Neural cell (in vitro differentiated cells): ENCODE results near the gene KRT85. TPM values are rescaled to one million over a fixed set of nuclear protein-coding genes. Genes with fewer than 3 reads are reported as not detected.
"Not testable (repeated sequence)": the region's sequence is repeated elsewhere in the genome, so short reads cannot be mapped to it uniquely, and the experiment has no call there.

Source experiments
- H2AFZ ChIP-seq: fragments of 200-600, 300-800 bp; sonication (generic), shearing (Covaris generic); 2 replicates; pipeline ENCODE4 v1.6.0; 2014; ENCODE audit warnings: low read depth, mild to moderate bottlenecking, antibody characterized with exemption, low read length, moderate library complexity
- H3F3A ChIP-seq: fragments of 200-600 bp; shearing (Covaris generic); 2 replicates; pipeline ENCODE4 v1.6.1; 2016; ENCODE audit warnings: mild to moderate bottlenecking, moderate library complexity, mixed read lengths, antibody characterized with exemption, low read length; ENCODE audit not compliant: insufficient read depth, poor library complexity, severe bottlenecking
- H3K27ac ChIP-seq: fragments of 200-600, 300-800 bp; sonication (generic), shearing (Covaris generic); 2 replicates; pipeline ENCODE4 v1.5.1; 2014; ENCODE audit warnings: mild to moderate bottlenecking, low read length, moderate library complexity
- H3K27me3 ChIP-seq: fragments of 300-800, 200-600 bp; sonication (generic), shearing (Covaris generic); 2 replicates; pipeline ENCODE4 v1.6.0; 2014; ENCODE audit warnings: mild to moderate bottlenecking, low read depth, low read length, moderate library complexity; ENCODE audit not compliant: insufficient read depth
- H3K36me3 ChIP-seq: fragments of 300-800, 200-600 bp; sonication (generic), shearing (Covaris generic); 2 replicates; pipeline ENCODE4 v1.5.1; 2014; ENCODE audit warnings: mild to moderate bottlenecking, antibody characterized with exemption, low read length, moderate library complexity; ENCODE audit not compliant: insufficient read depth
- H3K4me2 ChIP-seq: fragments of 300-800, 200-600 bp; sonication (generic), shearing (Covaris generic); 2 replicates; pipeline ENCODE4 v1.6.0; 2014; ENCODE audit warnings: mild to moderate bottlenecking, low read length
- H3K4me3 ChIP-seq: fragments of 300-800, 200-600 bp; sonication (generic), shearing (Covaris generic); 2 replicates; pipeline ENCODE4 v1.5.1; 2014; ENCODE audit warnings: mild to moderate bottlenecking, low read length, moderate library complexity
- H3K79me2 ChIP-seq: fragments of 200-600 bp; shearing (Covaris generic); replicated peaks from 2 replicates; pipeline ENCODE4 v1.6.0; 2014; ENCODE audit warnings: mild to moderate bottlenecking, low read length, moderate library complexity; ENCODE audit not compliant: insufficient read depth
- H3K9ac ChIP-seq: fragments of 300-800, 200-600 bp; sonication (generic), shearing (Covaris generic); 2 replicates; pipeline ENCODE4 v1.6.1; 2016; ENCODE audit warnings: mild to moderate bottlenecking, low read length, mixed read lengths
- H3K9me2 ChIP-seq: fragments of 200-600 bp; shearing (Covaris generic); 2 replicates; pipeline ENCODE4 v1.6.1; 2016; ENCODE audit warnings: mild to moderate bottlenecking, low read length, mixed read lengths; ENCODE audit not compliant: insufficient read depth
- H3K9me3 ChIP-seq: fragments of 200-600, 300-800 bp; sonication (generic), shearing (Covaris generic); 2 replicates; pipeline ENCODE4 v1.6.1; 2016; ENCODE audit warnings: mild to moderate bottlenecking, mixed run types, low read length, moderate library complexity, mixed read lengths
- H4K20me1 ChIP-seq: fragments of 200-600 bp; shearing (Covaris generic); 2 replicates; pipeline ENCODE4 v1.6.1; 2016; ENCODE audit warnings: mild to moderate bottlenecking, mixed run types; ENCODE audit not compliant: insufficient read depth
- CTCF ChIP-seq: fragments of 450-650 bp; IDR thresholded peaks from 2 replicates; pipeline ENCODE4 v1.5.1; 2014; ENCODE audit warnings: antibody characterized with exemption, mild to moderate bottlenecking, moderate library complexity; ENCODE audit not compliant: poor library complexity, severe bottlenecking
- EP300 ChIP-seq: fragments of 450-650 bp; conservative IDR thresholded peaks from 2 replicates; pipeline ENCODE4 v1.6.1; 2014; ENCODE audit warnings: antibody characterized with exemption, mild to moderate bottlenecking, moderate library complexity; ENCODE audit not compliant: poor library complexity, severe bottlenecking
- EZH2 ChIP-seq: fragments of 200-600, 300-800 bp; shearing (Covaris generic), sonication (generic); IDR thresholded peaks from 2 replicates; pipeline ENCODE4 v1.6.1; 2014; ENCODE audit warnings: antibody characterized with exemption, low read length, borderline replicate concordance, mild to moderate bottlenecking; ENCODE audit not compliant: insufficient read depth, poor library complexity, severe bottlenecking
- MXI1 ChIP-seq: fragments of 450-650 bp; conservative IDR thresholded peaks from 2 replicates; pipeline ENCODE4 v1.6.1; 2014; ENCODE audit warnings: antibody characterized with exemption, mild to moderate bottlenecking; ENCODE audit not compliant: poor library complexity, severe bottlenecking
- POLR2AphosphoS5 ChIP-seq: IDR thresholded peaks from 2 replicates; pipeline ENCODE4 v1.6.1; 2012
- RAD21 ChIP-seq: fragments of 450-650 bp; conservative IDR thresholded peaks from 2 replicates; pipeline ENCODE4 v1.6.1; 2014; ENCODE audit warnings: antibody characterized with exemption, mild to moderate bottlenecking, moderate library complexity
- REST ChIP-seq: IDR thresholded peaks from 2 replicates; pipeline ENCODE4 v1.6.1; 2012; ENCODE audit warnings: borderline replicate concordance
- SMC3 ChIP-seq: fragments of 450-650 bp; conservative IDR thresholded peaks from 2 replicates; pipeline ENCODE4 v1.6.1; 2014; ENCODE audit warnings: antibody characterized with exemption, mild to moderate bottlenecking, moderate library complexity; ENCODE audit not compliant: poor library complexity
- TAF1 ChIP-seq: IDR thresholded peaks from 2 replicates; pipeline ENCODE4 v1.6.1; 2012; ENCODE audit warnings: low read depth
- polyA plus RNA-seq: library from polyadenylated mRNA; depleted of rRNA; stranded (reverse); fragments of >200 nt; gene quantifications from 2 replicates; pipeline ENCODE4 v1.2.3, GENCODE V29; 2014

Gene KRT85
- polyA plus RNA-seq, 1 donor from 2014 or later = not detected

GRCh38 chr12:52410589-52411248 lies 43.4 kb upstream of the KRT85 start:
- H3K9me2 ChIP-seq, H3K4me2 ChIP-seq, H3F3A ChIP-seq, H2AFZ ChIP-seq, H3K79me2 ChIP-seq, H3K4me3 ChIP-seq, H3K36me3 ChIP-seq, H3K27ac ChIP-seq, H3K27me3 ChIP-seq, H4K20me1 ChIP-seq, H3K9me3 ChIP-seq, H3K9ac ChIP-seq: not testable (repeated sequence)

- no peak overlapping the region for H3K27ac ChIP-seq
- no peaks in the 10 kb centered on the region for H3K9me2 ChIP-seq
- no peak overlapping the region for H2AFZ ChIP-seq
- H3K27me3 ChIP-seq = no peaks in the 10 kb centered on the region
- H3K9ac ChIP-seq = no peak overlapping the region
- H3K79me2 ChIP-seq = no peaks in the 10 kb centered on the region
- H3K4me2 ChIP-seq = no peak overlapping the region
- H3K4me3 ChIP-seq = no peak overlapping the region
- H4K20me1 ChIP-seq = no peaks in the 10 kb centered on the region
- H3K36me3 ChIP-seq = no peaks in the 10 kb centered on the region
- no peaks in the 10 kb centered on the region for H3K9me3 ChIP-seq
- H3F3A ChIP-seq = no peaks in the 10 kb centered on the region
- TF ChIP-seq REST (no peak), RAD21 (no peak), EZH2 (no peak), EP300 (no peak), SMC3 (no peak), CTCF (no peak), POLR2AphosphoS5 (no peak), MXI1 (no peak), TAF1 (no peak)
Observed at GRCh38 chr12:52407918-52408317, 40.6 kb upstream of the KRT85 start.

- H3K27me3 ChIP-seq = no peaks in the 10 kb centered on the region
- no peak within 1 kb of the TSS for H3K4me2 ChIP-seq
- no peaks in the 10 kb centered on the region for H3K79me2 ChIP-seq
- H3F3A ChIP-seq = no peaks in the 10 kb centered on the region
- H3K36me3 ChIP-seq = no peaks in the 10 kb centered on the region
- TF ChIP-seq MXI1 (no peak), EZH2 (no peak), TAF1 (no peak), RAD21 (no peak), POLR2AphosphoS5 (no peak), REST (no peak), SMC3 (no peak), CTCF (no peak), EP300 (no peak)
- H3K9me2 ChIP-seq = no peaks in the 10 kb centered on the region
- H4K20me1 ChIP-seq = no peaks in the 10 kb centered on the region
- H3K27ac ChIP-seq = no peak within 1 kb of the TSS
- no peak within 1 kb of the TSS for H2AFZ ChIP-seq
- no peaks in the 10 kb centered on the region for H3K9me3 ChIP-seq
- no peak within 1 kb of the TSS for H3K4me3 ChIP-seq
- H3K9ac ChIP-seq = no peak within 1 kb of the TSS
Observed at GRCh38 chr12:52405922-52406385, 38.7 kb upstream of the KRT85 start, which contains the start of gene KRT82. KRT82 (minus strand) TSS chr12:52406335; CDS start chr12:52406277, 58 bp downstream.
